Measurements from ENCODE around the gene CNTNAP2.

The CNTNAP2 gene

DNA sequence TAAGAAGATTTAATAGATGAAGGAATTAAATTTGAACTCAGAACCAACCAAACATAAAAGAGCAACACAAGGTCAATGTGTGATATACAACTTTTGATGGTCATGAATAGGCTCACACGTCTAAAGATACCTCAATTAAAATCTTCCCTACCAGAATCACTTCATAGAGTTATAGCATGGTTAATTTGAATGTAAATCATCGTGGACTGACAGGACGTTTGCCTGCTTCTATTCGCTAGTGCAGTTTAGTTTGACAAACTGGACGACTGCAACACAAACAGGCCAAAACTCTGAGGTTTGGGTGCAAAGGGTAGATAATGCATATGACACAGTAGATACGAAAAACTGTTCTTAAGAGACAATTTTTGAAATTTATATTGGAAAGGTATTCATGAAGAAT is 32.5 kb upstream of the CNTNAP2 start:
- Histone ChIP-seq H2AFZ (ENCODE audit: insufficient read depth, low read length, poor library complexity) (no peak overlapping the region), H4K91ac (ENCODE audit: low read depth, low read length) (no peak overlapping the region), H4K8ac (ENCODE audit: low read depth, low read length) (no peak overlapping the region), H3K14ac (ENCODE audit: low read length) (no peak overlapping the region), H3K23ac (ENCODE audit: low read length) (no peak overlapping the region), H2BK120ac (ENCODE audit: insufficient read depth, low read length, poor library complexity) (no peak overlapping the region), H3K4me2 (ENCODE audit: low read length) (no peak overlapping the region), H3K9ac (ENCODE audit: low read length) (no peak overlapping the region), H4K12ac (ENCODE audit: low read depth, low read length) (no peak overlapping the region), H2BK5ac (ENCODE audit: low read depth, low read length, poor library complexity) (no peak overlapping the region), H3K27me3 (ENCODE audit: insufficient read depth, low read length) (no peaks in the 10 kb centered on the region), H3K4ac (ENCODE audit: low read depth, low read length) (no peak overlapping the region), H3K18ac (ENCODE audit: low read length) (no peak overlapping the region), H3K27ac (ENCODE audit: low read depth, low read length) (no peak overlapping the region), H3K4me3 (ENCODE audit: low read depth, low read length) (no peak overlapping the region), H2AK5ac (ENCODE audit: low read length) (no peak overlapping the region), H3K9me3 (ENCODE audit: insufficient read depth, low read depth, low read length) (no peaks in the 10 kb centered on the region), H3K4me1 (ENCODE audit: control insufficient read depth in 1 of 2, insufficient read depth in 2 of 2, low read length in 2 of 2) (no peaks in the 10 kb centered on the region), H3K79me2 (ENCODE audit: control insufficient read depth, insufficient read depth, low read length, poor library complexity) (no peaks in the 10 kb centered on the region), H2BK12ac (ENCODE audit: low read length) (no peak overlapping the region), H3K79me1 (ENCODE audit: low read length) (no peaks in the 10 kb centered on the region), H3K36me3 (ENCODE audit: control insufficient read depth in 1 of 2, insufficient read depth in 2 of 2, low read length in 2 of 2) (no peaks in the 10 kb centered on the region)
- WGBS (ENCODE audit: extremely low coverage, insufficient coverage, insufficient read length), result no CpG with 5 or more reads among the region's 6 CpGs
- DNase-seq, result no peak

DNA sequence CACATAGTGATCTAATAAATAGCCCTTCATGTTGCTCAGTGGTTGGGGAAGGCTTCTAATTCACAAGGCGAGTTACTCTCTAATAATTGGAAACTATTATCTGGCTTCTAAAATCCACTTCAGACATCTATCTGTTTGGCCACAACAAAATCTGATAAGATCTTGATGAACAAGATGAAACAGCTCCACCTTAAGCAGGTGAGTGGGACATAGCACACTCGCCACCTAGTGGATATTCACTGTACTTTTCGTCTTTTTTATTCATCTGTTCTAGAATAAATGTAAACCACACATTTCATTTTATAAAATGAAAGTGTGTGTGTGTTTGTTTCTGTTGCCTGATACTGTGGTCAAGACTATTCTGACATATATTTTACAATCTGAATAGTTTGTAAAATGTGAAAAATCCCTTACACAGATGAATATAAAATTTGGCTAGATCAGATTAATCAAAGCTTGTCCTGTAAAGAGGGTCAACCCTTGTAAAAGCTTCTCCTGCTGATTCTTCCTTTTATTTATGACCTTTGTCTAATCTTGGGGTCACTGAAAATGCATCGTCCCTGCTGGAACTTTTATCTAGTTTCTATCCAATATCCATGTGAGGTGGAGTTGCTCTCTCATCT is 26.5 kb upstream of the CNTNAP2 start:
- no peak overlapping the region for H3K14ac ChIP-seq (ENCODE audit: low read length)
- no peaks in the 10 kb centered on the region for H3K36me3 ChIP-seq (ENCODE audit: control insufficient read depth in 1 of 2, insufficient read depth in 2 of 2, low read length in 2 of 2)
- H3K4ac ChIP-seq (ENCODE audit: low read depth, low read length), result no peak overlapping the region
- no peak overlapping the region for H3K4me3 ChIP-seq (ENCODE audit: low read depth, low read length)
- DNase-seq, result peak; percentile 4 to 59
- no peak overlapping the region for H4K8ac ChIP-seq (ENCODE audit: low read depth, low read length)
- H2BK5ac ChIP-seq (ENCODE audit: low read depth, low read length, poor library complexity), result no peak overlapping the region
- H3K4me2 ChIP-seq (ENCODE audit: low read length), result no peak overlapping the region
- no peak overlapping the region for H2AK5ac ChIP-seq (ENCODE audit: low read length)
- no peak overlapping the region for H3K27ac ChIP-seq (ENCODE audit: low read depth, low read length)
- no peak overlapping the region for H4K12ac ChIP-seq (ENCODE audit: low read depth, low read length)
- no peaks in the 10 kb centered on the region for H3K79me2 ChIP-seq (ENCODE audit: control insufficient read depth, insufficient read depth, low read length, poor library complexity)
- H3K79me1 ChIP-seq (ENCODE audit: low read length), result no peaks in the 10 kb centered on the region
- WGBS (ENCODE audit: extremely low coverage, insufficient coverage, insufficient read length), result no CpG with 5 or more reads among the region's 4 CpGs
- H3K23ac ChIP-seq (ENCODE audit: low read length), result no peak overlapping the region
- no peak overlapping the region for H2AFZ ChIP-seq (ENCODE audit: insufficient read depth, low read length, poor library complexity)
- no peaks in the 10 kb centered on the region for H3K9me3 ChIP-seq (ENCODE audit: insufficient read depth, low read depth, low read length)
- H3K18ac ChIP-seq (ENCODE audit: low read length), result no peak overlapping the region
- no peaks in the 10 kb centered on the region for H3K4me1 ChIP-seq (ENCODE audit: control insufficient read depth in 1 of 2, insufficient read depth in 2 of 2, low read length in 2 of 2)
- no peak overlapping the region for H3K9ac ChIP-seq (ENCODE audit: low read length)
- no peak overlapping the region for H4K91ac ChIP-seq (ENCODE audit: low read depth, low read length)
- H2BK120ac ChIP-seq (ENCODE audit: insufficient read depth, low read length, poor library complexity), result no peak overlapping the region
- H2BK12ac ChIP-seq (ENCODE audit: low read length), result no peak overlapping the region
- no peaks in the 10 kb centered on the region for H3K27me3 ChIP-seq (ENCODE audit: insufficient read depth, low read length)

GRCh38 chr7:146094356-146094755 is 22.2 kb upstream of the CNTNAP2 start:
- Histone ChIP-seq H4K12ac (ENCODE audit: low read depth, low read length) (no peak overlapping the region), H3K27me3 (ENCODE audit: insufficient read depth, low read length) (no peaks in the 10 kb centered on the region), H3K18ac (ENCODE audit: low read length) (no peak overlapping the region), H2BK120ac (ENCODE audit: insufficient read depth, low read length, poor library complexity) (no peak overlapping the region), H4K8ac (ENCODE audit: low read depth, low read length) (no peak overlapping the region), H2AFZ (ENCODE audit: insufficient read depth, low read length, poor library complexity) (no peak overlapping the region), H4K91ac (ENCODE audit: low read depth, low read length) (no peak overlapping the region), H3K4me1 (ENCODE audit: control insufficient read depth in 1 of 2, insufficient read depth in 2 of 2, low read length in 2 of 2) (no peaks in the 10 kb centered on the region), H2BK5ac (ENCODE audit: low read depth, low read length, poor library complexity) (no peak overlapping the region), H2AK5ac (ENCODE audit: low read length) (no peak overlapping the region), H3K36me3 (ENCODE audit: control insufficient read depth in 1 of 2, insufficient read depth in 2 of 2, low read length in 2 of 2) (no peaks in the 10 kb centered on the region), H2BK12ac (ENCODE audit: low read length) (no peak overlapping the region), H3K23ac (ENCODE audit: low read length) (no peak overlapping the region), H3K79me2 (ENCODE audit: control insufficient read depth, insufficient read depth, low read length, poor library complexity) (no peaks in the 10 kb centered on the region), H3K4me3 (ENCODE audit: low read depth, low read length) (no peak overlapping the region), H3K9me3 (ENCODE audit: insufficient read depth, low read depth, low read length) (no peaks in the 10 kb centered on the region), H3K14ac (ENCODE audit: low read length) (no peak overlapping the region), H3K4me2 (ENCODE audit: low read length) (no peak overlapping the region), H3K9ac (ENCODE audit: low read length) (no peak overlapping the region), H3K4ac (ENCODE audit: low read depth, low read length) (no peak overlapping the region), H3K79me1 (ENCODE audit: low read length) (no peaks in the 10 kb centered on the region), H3K27ac (ENCODE audit: low read depth, low read length) (no peak overlapping the region)
- DNase-seq, result no peak
- no CpG with 5 or more reads among the region's 4 CpGs for WGBS (ENCODE audit: extremely low coverage, insufficient coverage, insufficient read length)

DNA sequence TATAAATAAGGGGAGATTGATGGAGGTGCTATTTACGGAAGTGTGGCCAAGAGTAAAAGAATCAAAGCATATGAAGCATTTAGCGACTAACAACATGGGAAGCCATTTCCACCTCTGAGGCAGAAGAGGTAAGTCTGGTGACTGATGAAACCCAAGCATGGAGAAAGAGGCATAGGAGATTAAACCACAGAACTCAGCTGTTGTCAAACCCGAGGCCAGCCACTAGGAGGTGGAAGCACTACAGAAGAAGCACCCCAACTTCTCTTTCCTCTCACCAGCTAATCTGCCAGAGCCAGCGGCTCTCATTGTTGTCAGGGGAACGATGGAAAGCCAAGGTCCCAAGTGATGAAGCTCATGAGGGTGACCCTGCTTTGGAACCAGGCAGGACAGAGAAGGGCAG is 19.6 kb upstream of the CNTNAP2 start:
- H2AFZ ChIP-seq (ENCODE audit: insufficient read depth, low read length, poor library complexity), result no peak overlapping the region
- H3K79me2 ChIP-seq (ENCODE audit: control insufficient read depth, insufficient read depth, low read length, poor library complexity), result no peaks in the 10 kb centered on the region
- H3K18ac ChIP-seq (ENCODE audit: low read length), result no peak overlapping the region
- no peak overlapping the region for H2BK5ac ChIP-seq (ENCODE audit: low read depth, low read length, poor library complexity)
- no peak overlapping the region for H3K27ac ChIP-seq (ENCODE audit: low read depth, low read length)
- no peak overlapping the region for H3K14ac ChIP-seq (ENCODE audit: low read length)
- no peaks in the 10 kb centered on the region for H3K4me1 ChIP-seq (ENCODE audit: control insufficient read depth in 1 of 2, insufficient read depth in 2 of 2, low read length in 2 of 2)
- no peak overlapping the region for H4K12ac ChIP-seq (ENCODE audit: low read depth, low read length)
- H3K4me2 ChIP-seq (ENCODE audit: low read length), result no peak overlapping the region
- no peak overlapping the region for H2BK120ac ChIP-seq (ENCODE audit: insufficient read depth, low read length, poor library complexity)
- H3K9ac ChIP-seq (ENCODE audit: low read length), result no peak overlapping the region
- WGBS (ENCODE audit: extremely low coverage, insufficient coverage, insufficient read length), result no CpG with 5 or more reads among the region's 5 CpGs
- H3K4ac ChIP-seq (ENCODE audit: low read depth, low read length), result no peak overlapping the region
- H2BK12ac ChIP-seq (ENCODE audit: low read length), result no peak overlapping the region
- no peak overlapping the region for H2AK5ac ChIP-seq (ENCODE audit: low read length)
- H3K9me3 ChIP-seq (ENCODE audit: insufficient read depth, low read depth, low read length), result no peaks in the 10 kb centered on the region
- H3K36me3 ChIP-seq (ENCODE audit: control insufficient read depth in 1 of 2, insufficient read depth in 2 of 2, low read length in 2 of 2), result no peaks in the 10 kb centered on the region
- no peak overlapping the region for H3K4me3 ChIP-seq (ENCODE audit: low read depth, low read length)
- DNase-seq, result no peak
- H4K8ac ChIP-seq (ENCODE audit: low read depth, low read length), result no peak overlapping the region
- H3K23ac ChIP-seq (ENCODE audit: low read length), result no peak overlapping the region
- H3K27me3 ChIP-seq (ENCODE audit: insufficient read depth, low read length), result no peaks in the 10 kb centered on the region
- H4K91ac ChIP-seq (ENCODE audit: low read depth, low read length), result no peak overlapping the region
- no peaks in the 10 kb centered on the region for H3K79me1 ChIP-seq (ENCODE audit: low read length)
